ENCODE measurements around the gene RPS18.
"Not testable (repeated sequence)": the region's sequence is repeated elsewhere in the genome, so short reads cannot be mapped to it uniquely, and the experiment has no call there.

RPS18 gene

GRCh38 chr6:33271468-33272274 lies at the start of gene RPS18, which contains the start of gene VPS52:
Gene RPS18, plus strand, starts transcription at chr6:33272075. Its CDS starts 45 bp downstream, at chr6:33272120.
Gene VPS52, minus strand, starts transcription at chr6:33271876. Its CDS starts 201 bp downstream, at chr6:33271675.
- peak; percentile 96 for DNase-seq

GRCh38 chr6:33226503-33227120 lies 45.3 kb upstream of the RPS18 start:
- not testable (repeated sequence) for DNase-seq

- no peak for DNase-seq
Measured at GRCh38 chr6:33235221-33235634, 36.6 kb upstream of the RPS18 start.

- DNase-seq: no peak
Measured at GRCh38 chr6:33236328-33236727, 35.5 kb upstream of the RPS18 start.

- no peak for DNase-seq
Measured at GRCh38 chr6:33236852-33237251, 35.0 kb upstream of the RPS18 start.

GRCh38 chr6:33237741-33238140 lies 34.1 kb upstream of the RPS18 start:
- DNase-seq: no peak

GRCh38 chr6:33241968-33242367 lies 29.9 kb upstream of the RPS18 start:
- no peak for DNase-seq

- DNase-seq: no peak
Measured at GRCh38 chr6:33243476-33243875, 28.4 kb upstream of the RPS18 start.

- DNase-seq: peak; percentile 72
Measured at GRCh38 chr6:33247977-33248642, 23.8 kb upstream of the RPS18 start.

GRCh38 chr6:33248643-33248931 lies 23.3 kb upstream of the RPS18 start:
- DNase-seq: peak; percentile 52

- DNase-seq: peak; percentile 99
Measured at GRCh38 chr6:33248932-33249731, 22.7 kb upstream of the RPS18 start.

- no peak for DNase-seq
Measured at GRCh38 chr6:33249732-33250630, 21.9 kb upstream of the RPS18 start.

- DNase-seq: no peak
Measured at GRCh38 chr6:33250731-33251130, 21.1 kb upstream of the RPS18 start.

- no peak for DNase-seq
Measured at GRCh38 chr6:33251395-33252012, 20.4 kb upstream of the RPS18 start.

GRCh38 chr6:33252759-33253158 lies 19.1 kb upstream of the RPS18 start:
- DNase-seq: no peak

- no peak for DNase-seq
Measured at GRCh38 chr6:33254591-33254990, 17.3 kb upstream of the RPS18 start.

- DNase-seq: no peak
Measured at GRCh38 chr6:33259032-33259431, 12.8 kb upstream of the RPS18 start.

GRCh38 chr6:33262490-33262889 lies 9.4 kb upstream of the RPS18 start:
- not testable (repeated sequence) for DNase-seq

GRCh38 chr6:33264015-33264414 lies 7.9 kb upstream of the RPS18 start:
- no peak for DNase-seq

- no peak for DNase-seq
Measured at GRCh38 chr6:33271117-33271467, 783 bp upstream of the RPS18 start.

GRCh38 chr6:33272275-33273128 lies 627 bp downstream of the RPS18 start:
- no peak for DNase-seq
